Fibroblast of skin of back (primary cell): Measurements from ENCODE around the gene PRKRIP1. TPM values are rescaled to one million over a fixed set of nuclear protein-coding genes. Genes with fewer than 3 reads are reported as not detected.
"Not testable (repeated sequence)": the region's sequence is repeated elsewhere in the genome, so short reads cannot be mapped to it uniquely, and the experiment has no call there.

ENCODE experiments used
- DNase-seq: peaks from one replicate; pipeline ENCODE4 v3.0.0-alpha.2; 2013
- polyA plus RNA-seq, 2 experiments: library from polyadenylated mRNA; unstranded; fragments of 120-200 nt; gene quantifications; one replicate each; pipeline ENCODE4 v1.2.1, GENCODE V29; 2013; ENCODE audit not compliant: insufficient read length in 2 of 2

PRKRIP1 gene
- 21.0 TPM for polyA plus RNA-seq (2013, experiment 1 of 2; ENCODE audit: insufficient read length)
- 20.6 TPM for polyA plus RNA-seq (2013, experiment 2 of 2; ENCODE audit: insufficient read length)

GRCh38 chr7:102395873-102396709 is at the start of gene PRKRIP1:
Gene PRKRIP1, plus strand, starts transcription at chr7:102396363. Its CDS starts 49 bp downstream, at chr7:102396412.
- DNase-seq, result peak; percentile 90

- DNase-seq, result not testable (repeated sequence)
These were observed 49.2 kb upstream of the PRKRIP1 start for GRCh38 chr7:102346983-102347382.

- DNase-seq, result not testable (repeated sequence)
These were observed 39.8 kb upstream of the PRKRIP1 start, which contains the start of gene SPDYE6 for GRCh38 chr7:102356344-102356743. Gene SPDYE6, minus strand, starts transcription at chr7:102356444. Its CDS starts 421 bp downstream, at chr7:102356023.

GRCh38 chr7:102363549-102364393 is 32.4 kb upstream of the PRKRIP1 start:
- DNase-seq, result peak; percentile 100

GRCh38 chr7:102364394-102364886 is 31.7 kb upstream of the PRKRIP1 start:
- not testable (repeated sequence) for DNase-seq

GRCh38 chr7:102365390-102365789 is 30.8 kb upstream of the PRKRIP1 start:
- not testable (repeated sequence) for DNase-seq

- not testable (repeated sequence) for DNase-seq
These were observed 26.1 kb upstream of the PRKRIP1 start for GRCh38 chr7:102370038-102370437.

GRCh38 chr7:102372796-102373195 is 23.4 kb upstream of the PRKRIP1 start:
- not testable (repeated sequence) for DNase-seq

- no peak for DNase-seq
These were observed 19.1 kb upstream of the PRKRIP1 start for GRCh38 chr7:102376964-102377466.

GRCh38 chr7:102380837-102381236 is 15.3 kb upstream of the PRKRIP1 start:
- DNase-seq, result not testable (repeated sequence)

- not testable (repeated sequence) for DNase-seq
These were observed 14.3 kb upstream of the PRKRIP1 start for GRCh38 chr7:102381696-102382425.

GRCh38 chr7:102387064-102387463 is 9.1 kb upstream of the PRKRIP1 start:
- DNase-seq, result no peak

GRCh38 chr7:102389810-102390209 is 6.4 kb upstream of the PRKRIP1 start:
- no peak for DNase-seq

GRCh38 chr7:102390697-102391484 is 5.3 kb upstream of the PRKRIP1 start:
- peak; percentile 69 for DNase-seq

- DNase-seq, result no peak
These were observed 3.8 kb upstream of the PRKRIP1 start for GRCh38 chr7:102392330-102392729.

GRCh38 chr7:102393467-102393866 is 2.7 kb upstream of the PRKRIP1 start:
- DNase-seq, result no peak

GRCh38 chr7:102395592-102395872 is 631 bp upstream of the PRKRIP1 start:
- DNase-seq, result no peak

- DNase-seq, result no peak
These were observed 502 bp downstream of the PRKRIP1 start for GRCh38 chr7:102396710-102397019.

GRCh38 chr7:102398543-102398942 is 2.4 kb downstream of the PRKRIP1 start:
- no peak for DNase-seq

GRCh38 chr7:102400360-102400759 is 4.2 kb downstream of the PRKRIP1 start:
- DNase-seq, result no peak

- no peak for DNase-seq
These were observed 7.4 kb downstream of the PRKRIP1 start for GRCh38 chr7:102403563-102403962.
